H1 (cell line): Measurements from ENCODE around the gene IFT25. TPM values are rescaled to one million over a fixed set of nuclear protein-coding genes. Genes with fewer than 3 reads are reported as not detected.

Source experiments
- BACH1 ChIP-seq: IDR thresholded peaks from 2 replicates; pipeline ENCODE4 v1.6.1; 2012; ENCODE audit warnings: low read length, improper control_type of control experiment
- BRCA1 ChIP-seq: IDR thresholded peaks from 2 replicates; pipeline ENCODE4 v1.6.1; 2012; ENCODE audit warnings: low read depth, low read length, improper control_type of control experiment
- CEBPB ChIP-seq: IDR thresholded peaks from 2 replicates; pipeline ENCODE4 v1.6.1; 2012; ENCODE audit warnings: low read depth, low read length
- KDM4A ChIP-seq: IDR thresholded peaks from one replicate; pipeline ENCODE4 v1.7.1; 2012; ENCODE audit warnings: low read depth, mild to moderate bottlenecking, moderate library complexity, low read length, inconsistent platforms; ENCODE audit not compliant: severe bottlenecking
- KDM5A ChIP-seq: fragments of 200-600 bp; IDR thresholded peaks from 2 replicates; pipeline ENCODE4 v1.7.1; 2012; ENCODE audit warnings: mild to moderate bottlenecking, low read length, inconsistent platforms, mixed read lengths
- NRF1 ChIP-seq: IDR thresholded peaks from 2 replicates; pipeline ENCODE4 v1.6.1; 2011; ENCODE audit warnings: mild to moderate bottlenecking, low read depth, low read length, improper control_type of control experiment
- POU5F1 ChIP-seq: IDR thresholded peaks from 2 replicates; pipeline ENCODE4 v1.6.1; 2011; ENCODE audit warnings: low read depth, mild to moderate bottlenecking, low read length, moderate library complexity
- RBBP5 ChIP-seq: IDR thresholded peaks from 2 replicates; pipeline ENCODE4 v1.7.1; 2012; ENCODE audit warnings: low read depth, mild to moderate bottlenecking, inconsistent platforms, low read length, moderate library complexity, borderline replicate concordance
- RFX5 ChIP-seq: IDR thresholded peaks from 2 replicates; pipeline ENCODE4 v1.6.1; 2011; ENCODE audit warnings: low read depth, low read length, improper control_type of control experiment, borderline replicate concordance
- RXRA ChIP-seq: IDR thresholded peaks from 2 replicates; pipeline ENCODE4 v1.6.1; 2011; ENCODE audit warnings: low read depth, mild to moderate bottlenecking, low read length, moderate library complexity; ENCODE audit not compliant: insufficient read depth
- polyA plus RNA-seq, 7 experiments: library from polyadenylated mRNA; depleted of rRNA in 3 of 7; stranded (reverse) in 5 of 7; unstranded in 2 of 7; fragments of >200 nt in 5 of 7; fragments of 200-250 nt in 2 of 7; gene quantifications; 1 replicate in 5 of 7; 2 replicates in 1 of 7; 4 replicates in 1 of 7; pipeline versions ENCODE4 v1.2.1 to v1.2.3, GENCODE V29; 2011 to 2013; ENCODE audit warnings: missing spikeins in 2 of 7, mixed read lengths in 2 of 7
- total RNA-seq: library from RNA; stranded (reverse); fragmentation: NEBNext Ultra II Directional; extraction: Animal tissue kit (Norgen Biotek cat#: 25700); gene quantifications from 2 replicates; pipeline ENCODE4 v1.2.1, GENCODE V29; 2021
- TF ChIP-seq, protein P1 (sequence below): fragments of 300-600 bp; sonication (generic); IDR thresholded peaks from 2 replicates; pipeline ENCODE4 v1.7.1; 2012; ENCODE audit warnings: low read length, moderate library complexity, mild to moderate bottlenecking, inconsistent platforms; ENCODE audit not compliant: insufficient replicate concordance

Gene IFT25
- total and polyA plus RNA-seq, 2 of the 8 experiments (the other 6 are each of a cell fraction or from before 2014, with no cell fraction given): 15.0 to 36.3 TPM

DNA sequence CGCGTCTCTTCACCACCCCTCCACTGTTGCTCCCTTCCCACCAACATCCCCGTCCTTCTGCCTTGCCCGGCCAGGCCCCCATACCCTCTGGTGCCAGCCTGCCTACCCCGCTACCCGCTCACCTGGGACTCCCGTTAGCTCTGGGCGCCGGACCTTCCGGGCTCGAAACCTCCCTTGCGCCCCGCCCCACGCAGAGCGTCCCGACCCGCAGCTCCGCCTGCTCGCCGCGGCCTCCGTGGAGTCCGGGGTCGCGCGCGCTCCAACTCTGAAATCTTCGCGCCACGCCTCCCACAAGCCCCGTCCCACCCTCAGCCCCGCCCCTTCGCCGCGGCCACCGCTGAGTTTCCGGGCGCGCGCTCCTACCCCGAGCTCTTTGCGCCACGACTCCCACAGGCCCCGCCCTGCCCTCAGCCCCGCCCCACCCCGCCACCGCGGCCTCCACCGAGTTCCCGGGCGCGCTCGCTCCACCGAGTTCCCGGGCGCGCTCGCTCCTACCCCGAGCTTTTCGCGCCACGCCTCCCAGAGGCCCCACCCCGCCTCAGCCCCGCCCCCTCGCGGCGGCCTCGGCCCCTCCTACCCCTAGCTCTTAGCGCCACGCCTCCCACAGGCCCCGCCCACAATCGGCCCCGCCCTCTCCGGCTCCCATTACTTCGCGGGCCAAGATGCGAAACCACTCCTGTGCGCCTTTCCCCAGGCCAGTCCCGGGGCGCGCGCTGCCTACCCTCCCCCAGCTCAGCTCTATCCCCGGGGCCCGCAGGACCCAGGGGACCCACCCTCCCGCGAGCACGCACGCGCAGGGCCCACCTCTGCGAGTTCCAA, at the start of gene IFT25 (continued):
- TF ChIP-seq, protein P1, sequence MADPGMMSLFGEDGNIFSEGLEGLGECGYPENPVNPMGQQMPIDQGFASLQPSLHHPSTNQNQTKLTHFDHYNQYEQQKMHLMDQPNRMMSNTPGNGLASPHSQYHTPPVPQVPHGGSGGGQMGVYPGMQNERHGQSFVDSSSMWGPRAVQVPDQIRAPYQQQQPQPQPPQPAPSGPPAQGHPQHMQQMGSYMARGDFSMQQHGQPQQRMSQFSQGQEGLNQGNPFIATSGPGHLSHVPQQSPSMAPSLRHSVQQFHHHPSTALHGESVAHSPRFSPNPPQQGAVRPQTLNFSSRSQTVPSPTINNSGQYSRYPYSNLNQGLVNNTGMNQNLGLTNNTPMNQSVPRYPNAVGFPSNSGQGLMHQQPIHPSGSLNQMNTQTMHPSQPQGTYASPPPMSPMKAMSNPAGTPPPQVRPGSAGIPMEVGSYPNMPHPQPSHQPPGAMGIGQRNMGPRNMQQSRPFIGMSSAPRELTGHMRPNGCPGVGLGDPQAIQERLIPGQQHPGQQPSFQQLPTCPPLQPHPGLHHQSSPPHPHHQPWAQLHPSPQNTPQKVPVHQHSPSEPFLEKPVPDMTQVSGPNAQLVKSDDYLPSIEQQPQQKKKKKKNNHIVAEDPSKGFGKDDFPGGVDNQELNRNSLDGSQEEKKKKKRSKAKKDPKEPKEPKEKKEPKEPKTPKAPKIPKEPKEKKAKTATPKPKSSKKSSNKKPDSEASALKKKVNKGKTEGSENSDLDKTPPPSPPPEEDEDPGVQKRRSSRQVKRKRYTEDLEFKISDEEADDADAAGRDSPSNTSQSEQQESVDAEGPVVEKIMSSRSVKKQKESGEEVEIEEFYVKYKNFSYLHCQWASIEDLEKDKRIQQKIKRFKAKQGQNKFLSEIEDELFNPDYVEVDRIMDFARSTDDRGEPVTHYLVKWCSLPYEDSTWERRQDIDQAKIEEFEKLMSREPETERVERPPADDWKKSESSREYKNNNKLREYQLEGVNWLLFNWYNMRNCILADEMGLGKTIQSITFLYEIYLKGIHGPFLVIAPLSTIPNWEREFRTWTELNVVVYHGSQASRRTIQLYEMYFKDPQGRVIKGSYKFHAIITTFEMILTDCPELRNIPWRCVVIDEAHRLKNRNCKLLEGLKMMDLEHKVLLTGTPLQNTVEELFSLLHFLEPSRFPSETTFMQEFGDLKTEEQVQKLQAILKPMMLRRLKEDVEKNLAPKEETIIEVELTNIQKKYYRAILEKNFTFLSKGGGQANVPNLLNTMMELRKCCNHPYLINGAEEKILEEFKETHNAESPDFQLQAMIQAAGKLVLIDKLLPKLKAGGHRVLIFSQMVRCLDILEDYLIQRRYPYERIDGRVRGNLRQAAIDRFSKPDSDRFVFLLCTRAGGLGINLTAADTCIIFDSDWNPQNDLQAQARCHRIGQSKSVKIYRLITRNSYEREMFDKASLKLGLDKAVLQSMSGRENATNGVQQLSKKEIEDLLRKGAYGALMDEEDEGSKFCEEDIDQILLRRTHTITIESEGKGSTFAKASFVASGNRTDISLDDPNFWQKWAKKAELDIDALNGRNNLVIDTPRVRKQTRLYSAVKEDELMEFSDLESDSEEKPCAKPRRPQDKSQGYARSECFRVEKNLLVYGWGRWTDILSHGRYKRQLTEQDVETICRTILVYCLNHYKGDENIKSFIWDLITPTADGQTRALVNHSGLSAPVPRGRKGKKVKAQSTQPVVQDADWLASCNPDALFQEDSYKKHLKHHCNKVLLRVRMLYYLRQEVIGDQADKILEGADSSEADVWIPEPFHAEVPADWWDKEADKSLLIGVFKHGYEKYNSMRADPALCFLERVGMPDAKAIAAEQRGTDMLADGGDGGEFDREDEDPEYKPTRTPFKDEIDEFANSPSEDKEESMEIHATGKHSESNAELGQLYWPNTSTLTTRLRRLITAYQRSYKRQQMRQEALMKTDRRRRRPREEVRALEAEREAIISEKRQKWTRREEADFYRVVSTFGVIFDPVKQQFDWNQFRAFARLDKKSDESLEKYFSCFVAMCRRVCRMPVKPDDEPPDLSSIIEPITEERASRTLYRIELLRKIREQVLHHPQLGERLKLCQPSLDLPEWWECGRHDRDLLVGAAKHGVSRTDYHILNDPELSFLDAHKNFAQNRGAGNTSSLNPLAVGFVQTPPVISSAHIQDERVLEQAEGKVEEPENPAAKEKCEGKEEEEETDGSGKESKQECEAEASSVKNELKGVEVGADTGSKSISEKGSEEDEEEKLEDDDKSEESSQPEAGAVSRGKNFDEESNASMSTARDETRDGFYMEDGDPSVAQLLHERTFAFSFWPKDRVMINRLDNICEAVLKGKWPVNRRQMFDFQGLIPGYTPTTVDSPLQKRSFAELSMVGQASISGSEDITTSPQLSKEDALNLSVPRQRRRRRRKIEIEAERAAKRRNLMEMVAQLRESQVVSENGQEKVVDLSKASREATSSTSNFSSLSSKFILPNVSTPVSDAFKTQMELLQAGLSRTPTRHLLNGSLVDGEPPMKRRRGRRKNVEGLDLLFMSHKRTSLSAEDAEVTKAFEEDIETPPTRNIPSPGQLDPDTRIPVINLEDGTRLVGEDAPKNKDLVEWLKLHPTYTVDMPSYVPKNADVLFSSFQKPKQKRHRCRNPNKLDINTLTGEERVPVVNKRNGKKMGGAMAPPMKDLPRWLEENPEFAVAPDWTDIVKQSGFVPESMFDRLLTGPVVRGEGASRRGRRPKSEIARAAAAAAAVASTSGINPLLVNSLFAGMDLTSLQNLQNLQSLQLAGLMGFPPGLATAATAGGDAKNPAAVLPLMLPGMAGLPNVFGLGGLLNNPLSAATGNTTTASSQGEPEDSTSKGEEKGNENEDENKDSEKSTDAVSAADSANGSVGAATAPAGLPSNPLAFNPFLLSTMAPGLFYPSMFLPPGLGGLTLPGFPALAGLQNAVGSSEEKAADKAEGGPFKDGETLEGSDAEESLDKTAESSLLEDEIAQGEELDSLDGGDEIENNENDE: no peak
- TF ChIP-seq NRF1: no peak
- no peak for TF ChIP-seq RFX5
- TF ChIP-seq RBBP5: peak; percentile 70; the same call in 1 of the 2 replicates
- TF ChIP-seq KDM5A: no peak
- peak; percentile 77 for TF ChIP-seq KDM4A
- no peak for TF ChIP-seq CEBPB
- TF ChIP-seq BACH1: no peak; the same call in 1 of the 2 replicates
- TF ChIP-seq POU5F1: no peak
- no peak for TF ChIP-seq RXRA
- no peak for TF ChIP-seq BRCA1
